Activated B cell treated with CpG ODN at 0.5 μM for 24 hours (primary cell): Measurements from ENCODE around the gene CCDC171. TPM values are rescaled to one million over a fixed set of nuclear protein-coding genes. Genes with fewer than 3 reads are reported as not detected.

Experiments
- ATAC-seq: fragments of 200-7000 bp; cut with Tn5 transposase; one replicate; pipeline ENCODE4 v1.10.0; 2021; ENCODE audit warnings: low read depth, mild to moderate bottlenecking, moderate library complexity
- CTCF ChIA-PET: fragments of 350-600 bp; sonication (Branson Sonifier 250); formaldehyde crosslinking; loops from one replicate; lab custom pipeline; 2021; ENCODE audit warnings: antibody characterized with exemption; lab: Charles Lee
- POLR2A ChIA-PET: fragments of 350-600 bp; sonication (Branson Sonifier 250); formaldehyde crosslinking; loops from one replicate; lab custom pipeline; 2021; ENCODE audit warnings: antibody characterized with exemption; lab: Charles Lee
- DNase-seq: peaks from one replicate; pipeline ENCODE4 v3.0.0; 2022
- H3K27ac Mint-ChIP-seq: one replicate; pipeline ENCODE4 v1.8.0; 2020; ENCODE audit warnings: mixed read lengths
- H3K27me3 Mint-ChIP-seq: one replicate; pipeline ENCODE4 v1.8.0; 2021; ENCODE audit warnings: mixed read lengths
- H3K36me3 Mint-ChIP-seq: one replicate; pipeline ENCODE4 v1.8.0; 2021; ENCODE audit warnings: low read depth, mixed read lengths
- H3K4me1 Mint-ChIP-seq: one replicate; pipeline ENCODE4 v1.8.0; 2021; ENCODE audit warnings: mixed read lengths
- H3K4me3 Mint-ChIP-seq: one replicate; pipeline ENCODE4 v1.8.0; 2020; ENCODE audit warnings: mild to moderate bottlenecking, mixed read lengths
- H3K9me3 Mint-ChIP-seq: one replicate; pipeline ENCODE4 v1.8.0; 2020; ENCODE audit warnings: mixed read lengths
- CTCF ChIP-seq: fragments of 200-600 bp; IDR thresholded peaks from one replicate; pipeline ENCODE4 v1.8.0; 2022; ENCODE audit warnings: antibody characterized with exemption, mild to moderate bottlenecking
- intact Hi-C: fragments of 100-400 bp; cut with micrococcal nuclease; formaldehyde crosslinking; loops from one replicate; pipeline ENCODE4 v1.15.1; 2024
- total RNA-seq: library from RNA; stranded (reverse); gene quantifications from 2 replicates; pipeline ENCODE4 v1.2.3, GENCODE V29; 2022

CCDC171 gene
- total RNA-seq, 1 donor from 2014 or later = 3.6 TPM

GRCh38 chr9:15764131-15764530, 211.3 kb downstream of the CCDC171 start:
- ChIA-PET CTCF (no interaction called here), POLR2A (no interaction called here)
- H3K4me3 Mint-ChIP-seq = no peak overlapping the region
- no peaks in the 10 kb centered on the region for H3K27me3 Mint-ChIP-seq
- intact Hi-C loops = no loop called here
- TF ChIP-seq CTCF = no peak
- H3K9me3 Mint-ChIP-seq = no peaks in the 10 kb centered on the region
- no peaks in the 10 kb centered on the region for H3K36me3 Mint-ChIP-seq
- no peaks in the 10 kb centered on the region for H3K4me1 Mint-ChIP-seq
- H3K27ac Mint-ChIP-seq = no peak overlapping the region
- ATAC-seq (no peak), DNase-seq (no peak)

GRCh38 chr9:15769547-15769946, 216.7 kb downstream of the CCDC171 start:
- H3K36me3 Mint-ChIP-seq = no peaks in the 10 kb centered on the region
- intact Hi-C loops = no loop called here
- ChIA-PET POLR2A (no interaction called here), CTCF (no interaction called here)
- H3K4me1 Mint-ChIP-seq = no peaks in the 10 kb centered on the region
- TF ChIP-seq CTCF = no peak
- no peak overlapping the region for H3K27ac Mint-ChIP-seq
- no peaks in the 10 kb centered on the region for H3K9me3 Mint-ChIP-seq
- ATAC-seq (no peak), DNase-seq (no peak)
- no peaks in the 10 kb centered on the region for H3K27me3 Mint-ChIP-seq
- H3K4me3 Mint-ChIP-seq = no peak overlapping the region

GRCh38 chr9:15778861-15779260, 226.0 kb downstream of the CCDC171 start:
- no peak for ATAC-seq
- no peaks in the 10 kb centered on the region for H3K27me3 Mint-ChIP-seq
- H3K4me1 Mint-ChIP-seq = no peaks in the 10 kb centered on the region
- intact Hi-C loops = no loop called here
- CTCF ChIA-PET = no interaction called here
- H3K9me3 Mint-ChIP-seq = no peaks in the 10 kb centered on the region
- no peak for DNase-seq
- no peaks in the 10 kb centered on the region for H3K36me3 Mint-ChIP-seq
- POLR2A ChIA-PET = no interaction called here
- no peak overlapping the region for H3K4me3 Mint-ChIP-seq
- H3K27ac Mint-ChIP-seq = no peak overlapping the region
- no peak for TF ChIP-seq CTCF

- Mint-ChIP-seq H3K4me1 (no peaks in the 10 kb centered on the region), H3K36me3 (no peaks in the 10 kb centered on the region), H3K27me3 (no peaks in the 10 kb centered on the region), H3K27ac (no peak overlapping the region), H3K9me3 (no peaks in the 10 kb centered on the region), H3K4me3 (no peak overlapping the region)
- POLR2A ChIA-PET = no interaction called here
- DNase-seq (no peak), ATAC-seq (no peak)
- CTCF ChIA-PET = no interaction called here
- intact Hi-C loops = no loop called here
- TF ChIP-seq CTCF = no peak
Measured at GRCh38 chr9:15782106-15782505, 229.3 kb downstream of the CCDC171 start.

DNA sequence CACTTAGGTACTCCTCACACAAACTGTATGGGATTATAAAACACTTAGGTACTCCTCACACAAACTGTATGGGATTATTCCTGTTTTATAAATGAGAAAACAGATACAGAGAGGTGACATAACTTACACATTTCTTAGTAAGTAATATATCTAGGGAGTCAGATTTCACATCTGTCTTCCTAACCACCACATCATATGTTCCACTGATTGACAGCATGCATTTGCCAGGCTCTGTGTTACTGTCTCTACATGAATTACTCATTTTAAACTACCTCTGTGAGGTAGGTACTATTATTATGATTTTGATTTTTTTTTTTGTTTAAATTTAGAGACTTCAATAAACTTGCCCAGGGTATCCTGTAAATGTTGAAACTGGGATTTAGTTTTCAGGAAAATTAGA, 232.7 kb downstream of the CCDC171 start:
- Mint-ChIP-seq H3K27ac (no peak overlapping the region), H3K9me3 (peaks cover 3% of the 10 kb centered on the region), H3K36me3 (no peaks in the 10 kb centered on the region), H3K4me3 (no peak overlapping the region), H3K27me3 (no peaks in the 10 kb centered on the region), H3K4me1 (no peaks in the 10 kb centered on the region)
- DNase-seq (no peak), ATAC-seq (no peak)
- TF ChIP-seq CTCF = no peak
- intact Hi-C loops = no loop called here
- POLR2A ChIA-PET = no interaction called here
- CTCF ChIA-PET = no interaction called here
